ENCODE measurements around the gene CLINT1. TPM values are rescaled to one million over a fixed set of nuclear protein-coding genes. Genes with fewer than 3 reads are reported as not detected.

CLINT1 gene
- total RNA-seq, 1 donor from 2014 or later = 72.4 TPM

DNA sequence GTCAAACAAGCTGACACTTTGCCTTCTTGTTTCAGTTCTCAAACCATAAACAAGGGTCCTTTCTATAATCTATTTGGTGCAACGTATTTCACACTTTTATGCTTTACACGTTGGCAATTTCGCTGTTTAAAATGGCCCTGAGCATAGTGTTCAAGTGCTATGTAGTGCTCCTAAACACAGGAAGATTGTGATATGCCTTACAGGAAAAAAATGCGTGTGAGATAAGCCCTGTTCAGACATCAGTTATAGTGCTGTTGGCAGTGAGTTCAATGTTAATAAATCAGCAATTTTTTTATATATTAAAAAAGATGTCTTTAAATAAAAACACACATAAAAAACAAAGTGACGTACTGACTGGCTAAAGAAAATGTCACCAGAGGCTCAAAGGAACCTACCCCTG, 23.9 kb downstream of the CLINT1 start:
- DNase-seq (ENCODE audit: low spot score) = no peak
- no peaks in the 10 kb centered on the region for H3K36me3 Mint-ChIP-seq (ENCODE audit: low read depth)
- no peaks in the 10 kb centered on the region for H3K9me3 Mint-ChIP-seq (ENCODE audit: low read depth)
- H3K4me3 Mint-ChIP-seq (ENCODE audit: unreplicated experiment) = no peak overlapping the region
- peaks cover 8% of the 10 kb centered on the region for H3K4me1 Mint-ChIP-seq (ENCODE audit: low read depth)
- no peak overlapping the region for H3K27ac Mint-ChIP-seq (ENCODE audit: unreplicated experiment)
- TF ChIP-seq, protein P1, sequence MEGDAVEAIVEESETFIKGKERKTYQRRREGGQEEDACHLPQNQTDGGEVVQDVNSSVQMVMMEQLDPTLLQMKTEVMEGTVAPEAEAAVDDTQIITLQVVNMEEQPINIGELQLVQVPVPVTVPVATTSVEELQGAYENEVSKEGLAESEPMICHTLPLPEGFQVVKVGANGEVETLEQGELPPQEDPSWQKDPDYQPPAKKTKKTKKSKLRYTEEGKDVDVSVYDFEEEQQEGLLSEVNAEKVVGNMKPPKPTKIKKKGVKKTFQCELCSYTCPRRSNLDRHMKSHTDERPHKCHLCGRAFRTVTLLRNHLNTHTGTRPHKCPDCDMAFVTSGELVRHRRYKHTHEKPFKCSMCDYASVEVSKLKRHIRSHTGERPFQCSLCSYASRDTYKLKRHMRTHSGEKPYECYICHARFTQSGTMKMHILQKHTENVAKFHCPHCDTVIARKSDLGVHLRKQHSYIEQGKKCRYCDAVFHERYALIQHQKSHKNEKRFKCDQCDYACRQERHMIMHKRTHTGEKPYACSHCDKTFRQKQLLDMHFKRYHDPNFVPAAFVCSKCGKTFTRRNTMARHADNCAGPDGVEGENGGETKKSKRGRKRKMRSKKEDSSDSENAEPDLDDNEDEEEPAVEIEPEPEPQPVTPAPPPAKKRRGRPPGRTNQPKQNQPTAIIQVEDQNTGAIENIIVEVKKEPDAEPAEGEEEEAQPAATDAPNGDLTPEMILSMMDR (IDR thresholded peaks at IDR 0.05) = no peak
- H3K27me3 Mint-ChIP-seq (ENCODE audit: low read depth) = no peaks in the 10 kb centered on the region

DNA sequence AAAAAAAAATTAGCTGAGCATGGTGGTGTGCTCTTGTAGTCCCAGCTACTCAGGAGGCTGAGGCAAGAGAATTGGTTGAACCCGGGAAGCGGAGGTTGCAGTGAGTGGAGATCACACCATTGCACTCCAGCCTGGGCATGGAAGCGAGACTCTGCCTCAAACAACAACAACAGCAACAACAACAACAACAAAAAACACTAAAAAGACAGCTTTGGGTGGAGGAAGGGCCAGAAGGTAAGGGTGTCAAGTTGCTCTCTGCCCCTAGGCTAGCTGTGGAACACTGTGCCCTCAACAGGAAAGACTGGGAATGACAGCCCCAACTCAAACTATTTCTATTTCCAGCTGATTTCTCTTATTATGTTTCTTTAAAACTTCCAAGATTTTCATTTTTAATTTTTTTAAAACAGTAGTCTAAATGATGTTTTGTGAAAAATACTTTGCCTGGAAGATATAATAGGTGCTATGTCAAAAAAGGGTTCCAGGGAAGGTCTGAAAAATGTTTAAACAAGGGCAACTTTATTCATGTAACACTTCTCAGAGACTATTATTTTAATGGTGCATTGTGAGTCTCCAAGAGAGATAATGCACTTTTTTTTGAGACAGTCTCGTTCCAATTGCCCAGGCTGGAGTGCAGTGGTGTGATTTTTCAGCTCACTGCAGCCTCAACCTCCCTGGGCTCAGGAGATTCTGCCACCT, 29.9 kb downstream of the CLINT1 start:
- Mint-ChIP-seq H3K9me3 (ENCODE audit: low read depth) (no peaks in the 10 kb centered on the region), H3K4me3 (ENCODE audit: unreplicated experiment) (no peak overlapping the region), H3K4me1 (ENCODE audit: low read depth) (peaks cover 54% of the 10 kb centered on the region), H3K36me3 (ENCODE audit: low read depth) (no peaks in the 10 kb centered on the region), H3K27ac (ENCODE audit: unreplicated experiment) (no peak overlapping the region), H3K27me3 (ENCODE audit: low read depth) (no peaks in the 10 kb centered on the region)
- TF ChIP-seq, protein P1 (IDR thresholded peaks at IDR 0.05) = peak; percentile 66
- no peak for DNase-seq (ENCODE audit: low spot score)

DNA sequence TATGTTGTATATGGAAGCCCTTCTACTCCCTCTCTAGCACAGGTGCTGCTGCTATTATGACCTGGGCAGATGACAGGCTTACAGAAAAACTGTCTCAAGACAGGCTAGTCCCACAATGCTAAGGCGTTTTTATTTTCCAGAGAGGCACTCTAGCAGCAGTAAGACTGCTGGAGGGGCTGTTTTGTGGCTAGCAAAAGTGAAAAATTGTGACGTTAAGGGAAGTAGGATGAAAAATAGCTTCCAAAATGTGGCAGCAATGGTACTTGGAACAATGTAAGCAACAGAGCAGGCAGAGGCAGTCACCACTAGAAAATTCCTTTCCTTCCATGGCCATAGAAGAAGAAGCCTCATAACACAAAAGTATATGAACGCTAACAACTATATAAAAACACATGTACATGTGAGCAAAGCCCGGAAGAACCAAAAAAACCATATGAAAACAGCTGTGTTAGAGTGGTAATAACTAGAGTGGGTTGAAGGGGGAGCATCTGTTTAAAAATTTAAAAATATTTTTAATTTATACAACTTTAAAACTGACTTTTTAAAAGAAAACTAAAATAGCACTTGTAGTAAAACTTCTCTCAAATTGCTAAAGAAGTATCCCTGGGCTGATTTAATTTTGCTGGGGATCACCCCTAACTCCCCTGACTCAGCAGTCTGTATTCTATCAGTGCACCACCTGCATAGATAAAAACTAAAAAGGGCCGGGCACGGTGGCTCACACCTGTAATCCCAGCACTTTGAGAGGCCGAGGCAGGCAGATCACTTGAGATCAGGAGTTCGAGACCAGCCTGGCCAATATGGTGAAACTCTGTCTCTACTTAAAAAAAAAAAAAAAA, 30.6 kb downstream of the CLINT1 start:
- Mint-ChIP-seq H3K4me1 (ENCODE audit: low read depth) (peaks cover 55% of the 10 kb centered on the region), H3K27ac (ENCODE audit: unreplicated experiment) (peak overlapping the region; percentile 52), H3K9me3 (ENCODE audit: low read depth) (no peaks in the 10 kb centered on the region), H3K4me3 (ENCODE audit: unreplicated experiment) (no peak overlapping the region), H3K36me3 (ENCODE audit: low read depth) (no peaks in the 10 kb centered on the region), H3K27me3 (ENCODE audit: low read depth) (no peaks in the 10 kb centered on the region)
- DNase-seq (ENCODE audit: low spot score) = no peak
- TF ChIP-seq, protein P1 (IDR thresholded peaks at IDR 0.05) = no peak

DNA sequence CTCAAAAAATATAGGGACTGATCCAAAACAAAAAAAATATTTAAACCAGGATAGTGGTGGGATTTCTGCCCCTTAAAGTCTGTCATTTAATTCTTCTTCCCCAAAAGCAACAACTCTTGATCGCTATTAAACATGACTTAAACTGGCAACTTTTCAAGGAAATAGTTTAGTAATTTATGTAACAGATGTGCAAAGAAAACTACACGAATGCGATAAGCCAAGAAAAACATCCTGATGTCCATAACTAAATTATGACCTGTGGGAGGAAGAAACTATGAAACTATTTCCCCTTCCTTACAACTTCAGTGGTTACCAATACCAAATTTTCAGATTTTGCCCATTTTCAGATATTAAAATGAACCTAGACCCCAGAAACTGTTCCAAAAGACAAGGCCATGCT, 31.5 kb downstream of the CLINT1 start:
- TF ChIP-seq, protein P1 (IDR thresholded peaks at IDR 0.05) = no peak
- H3K27ac Mint-ChIP-seq (ENCODE audit: unreplicated experiment) = peak overlapping the region; percentile 39
- peaks cover 61% of the 10 kb centered on the region for H3K4me1 Mint-ChIP-seq (ENCODE audit: low read depth)

DNA sequence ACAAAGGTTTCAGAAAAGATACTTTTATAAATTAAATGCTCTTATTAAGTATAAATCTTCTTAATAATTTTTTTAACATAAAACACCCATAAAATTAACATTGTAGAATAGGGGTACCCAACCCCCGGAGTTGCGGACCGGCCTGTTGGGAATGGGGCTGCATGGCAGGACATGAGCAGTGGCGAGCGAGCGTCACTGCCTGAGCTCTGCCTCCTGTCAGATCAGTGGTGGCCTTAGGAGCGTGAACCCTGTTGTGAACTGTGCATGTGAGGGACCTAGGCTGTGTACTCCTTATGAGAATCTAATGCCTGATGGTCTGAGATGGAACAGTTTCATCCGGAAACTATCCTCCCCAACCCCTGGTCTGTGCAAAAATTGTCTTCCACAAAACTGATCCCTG, 35.3 kb downstream of the CLINT1 start:
- no peak overlapping the region for H3K27ac Mint-ChIP-seq (ENCODE audit: unreplicated experiment)
- no peak overlapping the region for H3K4me3 Mint-ChIP-seq (ENCODE audit: unreplicated experiment)
- TF ChIP-seq, protein P1 (IDR thresholded peaks at IDR 0.05) = no peak
- DNase-seq (ENCODE audit: low spot score) = no peak
- no peaks in the 10 kb centered on the region for H3K36me3 Mint-ChIP-seq (ENCODE audit: low read depth)
- no peaks in the 10 kb centered on the region for H3K9me3 Mint-ChIP-seq (ENCODE audit: low read depth)
- H3K4me1 Mint-ChIP-seq (ENCODE audit: low read depth) = peaks cover 88% of the 10 kb centered on the region
- H3K27me3 Mint-ChIP-seq (ENCODE audit: low read depth) = no peaks in the 10 kb centered on the region

More for the DNA sequence above, 31.5 kb downstream of the CLINT1 start:
- no peaks in the 10 kb centered on the region for H3K9me3 Mint-ChIP-seq (ENCODE audit: low read depth)
- no peaks in the 10 kb centered on the region for H3K27me3 Mint-ChIP-seq (ENCODE audit: low read depth)
- no peaks in the 10 kb centered on the region for H3K36me3 Mint-ChIP-seq (ENCODE audit: low read depth)
- DNase-seq (ENCODE audit: low spot score) = no peak
- no peak overlapping the region for H3K4me3 Mint-ChIP-seq (ENCODE audit: unreplicated experiment)

Measured in chondrocyte (in vitro differentiated cells).